SH-SY5Y (cell line): ENCODE data around the gene PSENEN.

ENCODE experiments used
- GATA2 ChIP-seq: IDR thresholded peaks from 2 replicates; pipeline ENCODE4 v1.6.1; 2011; ENCODE audit warnings: mild to moderate bottlenecking, low read depth, low read length
- GATA3 ChIP-seq: IDR thresholded peaks from 2 replicates; pipeline ENCODE4 v1.6.1; 2011; ENCODE audit warnings: low read depth, mild to moderate bottlenecking, low read length, moderate library complexity

DNA sequence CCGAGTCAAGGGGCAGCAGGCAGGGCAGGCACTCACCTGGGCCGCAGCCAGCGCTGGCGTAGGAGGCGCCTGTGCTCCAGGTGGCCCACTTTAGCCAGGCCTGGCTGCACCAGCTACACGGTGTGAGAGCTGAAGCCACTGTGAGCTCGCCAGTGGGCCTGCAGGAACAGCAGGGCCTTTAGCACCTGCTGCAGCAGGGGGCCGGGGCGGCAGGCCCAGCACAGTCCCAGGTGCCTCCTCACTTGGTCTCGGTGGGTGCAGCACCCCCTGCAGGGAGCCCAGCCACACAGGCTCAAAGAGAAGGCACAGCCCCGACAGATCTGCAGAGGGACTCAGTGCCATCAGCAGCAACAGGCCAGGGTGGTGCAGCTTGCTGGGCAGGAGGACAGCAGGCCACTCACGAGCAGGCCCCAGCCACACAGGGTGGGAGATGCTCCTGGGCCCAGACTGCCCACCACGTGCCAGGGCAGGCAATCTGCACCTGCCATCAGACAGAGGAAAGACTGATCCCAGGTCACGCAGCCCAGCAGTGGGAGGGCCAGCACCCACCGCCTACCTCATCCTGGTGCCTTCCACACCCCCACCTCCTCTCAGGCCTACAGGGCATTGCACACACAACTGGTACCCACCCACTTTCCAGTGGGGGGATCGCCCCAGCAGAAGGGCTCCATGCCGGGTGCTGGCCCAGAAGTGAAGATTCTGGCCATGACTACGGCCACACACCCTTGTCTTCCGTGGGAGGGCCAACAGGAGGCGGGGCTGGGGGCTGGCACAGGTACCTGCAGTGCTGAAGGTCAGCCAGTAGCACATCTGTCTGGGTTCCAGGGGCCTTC is 45.7 kb downstream of the PSENEN start:
- no peak for TF ChIP-seq GATA2
- TF ChIP-seq GATA3, result no peak
